K562 (cell line): ENCODE results near the gene AIPL1. TPM values are rescaled to one million over a fixed set of nuclear protein-coding genes. Genes with fewer than 3 reads are reported as not detected.
A peak's percentile ranks its signal among the peaks of the same experiment; 100 is the strongest.

ENCODE experiments used
- ATAC-seq: fragments of 200-7000 bp; cut with Tn5 transposase; 3 replicates; pipeline ENCODE4 v1.9.1; 2020; ENCODE audit warnings: moderate library complexity
- BruUV-seq: library from RNA; stranded (reverse); fragments of 400-500 nt; replicated peaks from 2 replicates; lab custom pipeline; 2021; lab: Mats Ljungman, UMichigan
- CTCF ChIA-PET: fragments of 300-600 bp; formaldehyde crosslinking; extraction: SDS; loops from one replicate; lab custom pipeline; 2021; ENCODE audit warnings: low intra/inter-chr PET ratio; lab: Yijun Ruan, JAX
- POLR2A ChIA-PET: fragments of 300-600, 350-650 bp; sonication (Branson Sonifier 250); formaldehyde crosslinking; extraction: SDS; loops from one replicate; lab custom pipeline; 2021; ENCODE audit warnings: antibody characterized with exemption, inconsistent platforms; lab: Yijun Ruan, JAX
- DNase-seq, 4 experiments: peaks; one replicate each; pipeline versions ENCODE4 v3.0.0 to v3.0.0-alpha.2; 2011 to 2018; ENCODE audit warnings: low spot score in 3 of 4, mixed read lengths in 3 of 4; ENCODE audit errors: extremely low read depth in 1 of 4
- FAIRE-seq: peaks from 2 replicates; lab custom pipeline; 2011; peaks lifted over from hg19 to GRCh38; lab: Jason Lieb, UNC
- H2AFZ ChIP-seq: 2 replicates; pipeline ENCODE4 v1.6.0; 2011; ENCODE audit warnings: low read depth, low read length, control low read depth, inconsistent platforms
- H3K27ac ChIP-seq: fragments of 200-600 bp; 3 replicates; pipeline ENCODE4 v1.8.0; 2011; ENCODE audit warnings: low read depth, mild to moderate bottlenecking, control low read depth, inconsistent platforms, low read length, moderate library complexity, mixed read lengths; ENCODE audit errors: extremely low read depth
- H3K27me3 ChIP-seq, 2 experiments: fragments of 300-600 bp in 1 of 2; 2 replicates in 1 of 2; 3 replicates in 1 of 2; pipeline versions ENCODE4 v1.6.0 to v1.8.0; 2011; ENCODE audit warnings: inconsistent platforms in 2 of 2, low read length in 2 of 2, mild to moderate bottlenecking in 1 of 2, mixed read lengths in 1 of 2, moderate library complexity in 1 of 2; ENCODE audit not compliant: control insufficient read depth in 2 of 2, insufficient read depth in 2 of 2
- H3K36me3 ChIP-seq: fragments of 300-600 bp; 3 replicates; pipeline ENCODE4 v1.8.0; 2011; ENCODE audit warnings: mild to moderate bottlenecking, low read length, inconsistent platforms; ENCODE audit not compliant: control insufficient read depth, insufficient read depth
- H3K4me1 ChIP-seq, 2 experiments: fragments of 200-600 bp in 1 of 2; replicated peaks in 1 of 2; 2 replicates in 1 of 2; 3 replicates in 1 of 2; pipeline versions ENCODE4 v1.5.1 to v1.8.0; 2011; ENCODE audit warnings: inconsistent platforms in 2 of 2, low read length in 2 of 2, mild to moderate bottlenecking in 1 of 2, mixed read lengths in 1 of 2, moderate library complexity in 1 of 2; ENCODE audit not compliant: control insufficient read depth in 2 of 2, insufficient read depth in 2 of 2
- H3K4me2 ChIP-seq: 2 replicates; pipeline ENCODE4 v1.6.1; 2011; ENCODE audit warnings: low read length, control low read depth, inconsistent platforms, mixed read lengths; ENCODE audit not compliant: insufficient read depth
- H3K4me3 ChIP-seq: fragments of 200-600 bp; sonication (generic), shearing (Covaris generic); 2 replicates; pipeline ENCODE4 v1.5.1; 2016; ENCODE audit warnings: control low read depth, inconsistent platforms
- H3K79me2 ChIP-seq: fragments of 200-600 bp; 3 replicates; pipeline ENCODE4 v1.8.0; 2011; ENCODE audit warnings: low read length, inconsistent platforms; ENCODE audit not compliant: control insufficient read depth, insufficient read depth
- H3K9ac ChIP-seq, 2 experiments: 2 replicates each; pipeline versions ENCODE4 v1.6.0 to v1.6.1; 2011; ENCODE audit warnings: low read depth in 2 of 2, low read length in 2 of 2, control low read depth in 1 of 2, inconsistent platforms in 1 of 2, mild to moderate bottlenecking in 1 of 2, mixed read lengths in 1 of 2; ENCODE audit not compliant: insufficient read depth in 1 of 2
- H3K9me1 ChIP-seq: one replicate; pipeline ENCODE4 v1.6.0; 2011; ENCODE audit warnings: inconsistent platforms, mild to moderate bottlenecking, low read length, moderate library complexity; ENCODE audit not compliant: control insufficient read depth, insufficient read depth
- H3K9me3 ChIP-seq: replicated peaks from 2 replicates; pipeline ENCODE4 v1.5.1; 2011; ENCODE audit warnings: low read depth, low read length, inconsistent platforms; ENCODE audit not compliant: control insufficient read depth, insufficient read depth
- H4K20me1 ChIP-seq: replicated peaks from 2 replicates; pipeline ENCODE4 v1.6.1; 2011; ENCODE audit warnings: low read length, inconsistent platforms, mixed read lengths; ENCODE audit not compliant: control insufficient read depth, insufficient read depth
- CBFA2T3 ChIP-seq: fragments of 450-650 bp; IDR thresholded peaks from 2 replicates; pipeline ENCODE4 v1.6.1; 2017
- CTBP1 ChIP-seq: fragments of 450-650 bp; IDR thresholded peaks from 2 replicates; pipeline ENCODE4 v1.6.1; 2016; ENCODE audit warnings: borderline replicate concordance
- CTCF ChIP-seq, 3 experiments: IDR thresholded peaks in 2 of 3; conservative IDR thresholded peaks in 1 of 3; 2 replicates each; pipeline ENCODE4 v1.5.1; 2011 to 2012; ENCODE audit warnings: low read length in 3 of 3, mild to moderate bottlenecking in 3 of 3, control low read depth in 2 of 3, improper control_type of control experiment in 1 of 3, inconsistent platforms in 1 of 3, low read depth in 1 of 3, mixed read lengths in 1 of 3, moderate library complexity in 1 of 3; ENCODE audit not compliant: insufficient read depth in 2 of 3
- GATAD2B ChIP-seq: fragments of 450-650 bp; IDR thresholded peaks from 2 replicates; pipeline ENCODE4 v1.6.1; 2017; ENCODE audit warnings: mild to moderate bottlenecking, borderline replicate concordance
- IRF9 ChIP-seq: fragments of 450-650 bp; IDR thresholded peaks from 2 replicates; pipeline ENCODE4 v1.6.1; 2016; ENCODE audit warnings: missing biosample characterization, missing genetic modification characterization
- JUND ChIP-seq, 2 experiments: IDR thresholded peaks; 2 replicates in 1 of 2; 3 replicates in 1 of 2; pipeline ENCODE4 v1.6.1; 2011; ENCODE audit warnings: borderline replicate concordance in 2 of 2, low read depth in 2 of 2, low read length in 2 of 2, improper control_type of control experiment in 1 of 2, missing biosample characterization in 1 of 2, missing genetic modification characterization in 1 of 2, missing genetic modification reagents in 1 of 2
- MAFF ChIP-seq: IDR thresholded peaks from 2 replicates; pipeline ENCODE4 v1.6.1; 2012; ENCODE audit warnings: low read length, improper control_type of control experiment
- MAFK ChIP-seq: IDR thresholded peaks from 2 replicates; pipeline ENCODE4 v1.6.1; 2011; ENCODE audit warnings: low read length, improper control_type of control experiment
- MAZ ChIP-seq, 2 experiments: fragments of 450-650 bp in 1 of 2; sonication (generic) in 1 of 2; formaldehyde crosslinking; IDR thresholded peaks in 1 of 2; conservative IDR thresholded peaks in 1 of 2; 2 replicates each; pipeline versions ENCODE4 v1.4.0 to v1.5.0; 2020; ENCODE audit warnings: mild to moderate bottlenecking in 1 of 2, missing genetic modification reagents in 1 of 2
- NEUROD1 ChIP-seq: fragments of 150-350 bp; IDR thresholded peaks from 2 replicates; pipeline ENCODE4 v1.6.1; 2014; ENCODE audit warnings: borderline replicate concordance, low read length, low read depth; ENCODE audit not compliant: partially characterized antibody
- NFIX ChIP-seq: fragments of 250-450 bp; sonication (Bioruptor Pico); IDR thresholded peaks from 2 replicates; pipeline ENCODE4 v1.4.0; 2020; ENCODE audit warnings: low read depth, mild to moderate bottlenecking, moderate library complexity
- SMAD1 ChIP-seq: fragments of 150-350 bp; IDR thresholded peaks from 2 replicates; pipeline ENCODE4 v1.6.1; 2014; ENCODE audit warnings: low read length, low read depth; ENCODE audit not compliant: partially characterized antibody
- SMARCE1 ChIP-seq: fragments of 450-650 bp; IDR thresholded peaks from 2 replicates; pipeline ENCODE4 v1.7.1; 2016; ENCODE audit warnings: mild to moderate bottlenecking
- SRSF3 ChIP-seq: fragments of 200-400 bp; formaldehyde crosslinking; IDR thresholded peaks from 2 replicates; pipeline ENCODE4 v1.6.1; 2016; ENCODE audit warnings: mild to moderate bottlenecking, low read length, moderate library complexity; ENCODE audit not compliant: insufficient read depth
- STAG1 ChIP-seq: sonication (generic); formaldehyde crosslinking; IDR thresholded peaks from 2 replicates; pipeline ENCODE4 v1.5.0; 2020; ENCODE audit warnings: missing genetic modification reagents, borderline replicate concordance
- TCF3 ChIP-seq: sonication (generic); formaldehyde crosslinking; IDR thresholded peaks from 2 replicates; pipeline ENCODE4 v1.4.0; 2020; ENCODE audit warnings: mild to moderate bottlenecking, missing genetic modification reagents
- YY1 ChIP-seq, 3 experiments: IDR thresholded peaks; 2 replicates each; pipeline ENCODE4 v1.6.1; 2011; ENCODE audit warnings: low read length in 2 of 3, mild to moderate bottlenecking in 2 of 3, moderate library complexity in 2 of 3, borderline replicate concordance in 1 of 3, control low read depth in 1 of 3, low read depth in 1 of 3; ENCODE audit not compliant: insufficient read depth in 3 of 3, insufficient replicate concordance in 2 of 3, control insufficient read depth in 1 of 3, insufficient read length in 1 of 3; ENCODE audit errors: extremely low read depth in 1 of 3
- ZNF224 ChIP-seq: sonication (generic); formaldehyde crosslinking; IDR thresholded peaks from 2 replicates; pipeline ENCODE4 v1.8.0; 2022; ENCODE audit warnings: mild to moderate bottlenecking, missing genetic modification reagents
- ZNF311 ChIP-seq: fragments of 250-450 bp; sonication (Bioruptor Pico); IDR thresholded peaks from 2 replicates; pipeline ENCODE4 v1.4.0; 2020; ENCODE audit warnings: mild to moderate bottlenecking, moderate library complexity
- ZNF780A ChIP-seq: fragments of 250-450 bp; sonication (Bioruptor Pico); IDR thresholded peaks from 2 replicates; pipeline ENCODE4 v1.5.0; 2021; ENCODE audit warnings: mild to moderate bottlenecking
- ZSCAN32 ChIP-seq: fragments of 450-650 bp; formaldehyde crosslinking; IDR thresholded peaks from 2 replicates; pipeline ENCODE4 v1.4.0; 2020; ENCODE audit warnings: mild to moderate bottlenecking, moderate library complexity
- WGBS: fragments of 100-300 bp; shearing (Covaris generic); methylation state at CpG from one replicate; pipeline ENCODE4 v1.1.6; 2016; ENCODE audit warnings: low coverage, mixed read lengths; ENCODE audit not compliant: insufficient coverage; ENCODE audit errors: missing lambda C conversion rate; 5-methylcytosine and 5-hydroxymethylcytosine counted together
- in situ Hi-C: fragments of 300-500 bp; cut with MboI; formaldehyde crosslinking; loops from 4 replicates; pipeline ENCODE4 v1.15.0; 2018; ENCODE audit warnings: inconsistent platforms, mixed read lengths
- intact Hi-C: fragments of 100-400 bp; cut with micrococcal nuclease; formaldehyde crosslinking; loops from 2 replicates; pipeline ENCODE4 v1.14.2; 2022
- polyA plus RNA-seq, 8 experiments: library from polyadenylated mRNA; depleted of rRNA in 4 of 8; stranded (reverse) in 5 of 8; unstranded in 3 of 8; fragments of >200 nt; fragmentation: Nextera tagmentation in 2 of 8; fragmentation: Illumina TruSeq in 1 of 8; extraction: Ambion mirVana in 2 of 8; extraction: Trizol in 1 of 8; gene quantifications; 2 replicates each; pipeline versions ENCODE4 v1.2.1 to v1.2.3, GENCODE V29; 2011 to 2014; ENCODE audit warnings: inconsistent platforms in 1 of 8, missing spikeins in 1 of 8
- total RNA-seq, 7 experiments: library from RNA; depleted of rRNA in 6 of 7; stranded (reverse); fragments of >200 nt in 6 of 7; fragmentation: Illumina TruSeq in 2 of 7; extraction: Trizol in 2 of 7; gene quantifications; 2 replicates each; pipeline versions ENCODE4 v1.2.1 to v1.2.3, GENCODE V29; 2011 to 2021; ENCODE audit warnings: low replicate concordance in 1 of 7

The AIPL1 gene
- total and polyA plus RNA-seq, 9 of the 15 experiments (the other 6 are each of a cell fraction or from before 2014, with no cell fraction given), result not detected

GRCh38 chr17:6476810-6477179 lies 41.9 kb upstream of the AIPL1 start:
- no peak overlapping the region for H3K9ac ChIP-seq
- FAIRE-seq, result no peak
- in situ Hi-C loops (no loop called here), intact Hi-C loops (no loop called here)
- BruUV-seq, result no TSS peak
- H3K4me3 ChIP-seq, result no peak overlapping the region
- 0 out of 2 replicates have a peak, but pooled peaks cover 7% of the 10 kb centered on the region for H4K20me1 ChIP-seq
- no peaks in the 10 kb centered on the region for H3K36me3 ChIP-seq
- H3K27ac ChIP-seq, result no peak overlapping the region
- H2AFZ ChIP-seq, result no peak overlapping the region
- no peaks in the 10 kb centered on the region for H3K9me1 ChIP-seq
- peak; percentile 80 for ATAC-seq
- peaks cover 4 to 8% of the 10 kb centered on the region in 2 experiments; a peak in 3 of 5 replicates for H3K4me1 ChIP-seq
- no peaks in the 10 kb centered on the region for H3K9me3 ChIP-seq
- POLR2A ChIA-PET, result no interaction called here
- H3K27me3 ChIP-seq, result peaks cover 0 to 6% of the 10 kb centered on the region in 2 experiments; a peak in 1 of 5 replicates
- 10% methylated on average over 5 of the region's 10 CpGs for WGBS
- no peaks in the 10 kb centered on the region for H3K79me2 ChIP-seq
- peak overlapping the region; percentile 43; the same call in 1 of the 2 replicates for H3K4me2 ChIP-seq
- CTCF ChIA-PET, result no interaction called here
- peak; percentile 70 to 80 (median 73) for DNase-seq
- TF ChIP-seq ZNF224 (CRISPR knock-in tag), result no peak
- no peak for TF ChIP-seq YY1 (IDR thresholded peaks at IDR 0.05; ENCODE audit: borderline replicate concordance in 1 of 3, control insufficient read depth in 1 of 3, extremely low read depth in 1 of 3, insufficient read depth in 3 of 3, insufficient read length in 1 of 3, insufficient replicate concordance in 2 of 3, low read depth in 1 of 3, low read length in 2 of 3)
- TF ChIP-seq CTBP1, result peak; percentile 34; the same call in 1 of the 2 replicates
- peak; percentile 38; the same call in 1 of the 2 replicates for TF ChIP-seq TCF3
- peak; percentile 74 for TF ChIP-seq SMAD1
- no peak for TF ChIP-seq ZSCAN32 (CRISPR knock-in tag)
- no peak for TF ChIP-seq SRSF3
- no peak for TF ChIP-seq GATAD2B
- no peak for TF ChIP-seq NEUROD1
- no peak for TF ChIP-seq JUND (IDR thresholded peaks at IDR 0.05; ENCODE audit: borderline replicate concordance, low read depth, low read length)
- TF ChIP-seq JUND (tag; IDR thresholded peaks at IDR 0.05; ENCODE audit: borderline replicate concordance, low read depth, low read length), result 0 out of 3 replicates have a peak, but pooled peaks have one; percentile 5
- TF ChIP-seq IRF9 (tag), result no peak
- TF ChIP-seq SMARCE1, result 0 out of 2 replicates have a peak, but pooled peaks have one; percentile 3
- TF ChIP-seq CTCF (IDR thresholded peaks at IDR 0.05 in 2 of 3, conservative IDR thresholded peaks at IDR 0.05 in 1 of 3; ENCODE audit: insufficient read depth in 2 of 3, low read depth in 1 of 3, low read length in 3 of 3), result no peak
- no peak for TF ChIP-seq STAG1 (CRISPR knock-in tag)
- no peak for TF ChIP-seq ZNF311 (CRISPR knock-in tag)
- no peak for TF ChIP-seq MAFK
- peak; percentile 78 for TF ChIP-seq NFIX (CRISPR knock-in tag)
- peak; percentile 62 for TF ChIP-seq CBFA2T3
- TF ChIP-seq ZNF780A (CRISPR knock-in tag), result no peak
- TF ChIP-seq MAZ (CRISPR knock-in tag; conservative IDR thresholded peaks at IDR 0.05 in 1 of 2, IDR thresholded peaks at IDR 0.05 in 1 of 2), result peak; percentile 34; a peak in 1 of 4 replicates
- no peak for TF ChIP-seq MAFF
